Measurements from ENCODE around the gene NAT14. TPM values are rescaled to one million over a fixed set of nuclear protein-coding genes. Genes with fewer than 3 reads are reported as not detected.

The NAT14 gene
- total RNA-seq, 1 experiment from 2014 or later: 87.7 TPM

GRCh38 chr19:55437410-55437809, 47.6 kb upstream of the NAT14 start (continued):
- TF ChIP-seq ZBTB43 (CRISPR knock-in tag; IDR thresholded peaks at IDR 0.05) (0 out of 2 replicates have a peak, but pooled peaks have one; percentile 55), SP1 (CRISPR knock-in tag; conservative IDR thresholded peaks at IDR 0.05) (peak; percentile 83), ZNF396 (CRISPR knock-in tag; IDR thresholded peaks at IDR 0.05; ENCODE audit: borderline replicate concordance) (no peak), ETV6 (CRISPR knock-in tag; IDR thresholded peaks at IDR 0.05) (peak; percentile 77; the same call in 1 of the 2 replicates), GABPB1 (CRISPR knock-in tag; IDR thresholded peaks at IDR 0.05) (no peak), ATF2 (CRISPR knock-in tag; IDR thresholded peaks at IDR 0.05; ENCODE audit: borderline replicate concordance, low read depth) (0 out of 2 replicates have a peak, but pooled peaks have one; percentile 43), TEAD4 (CRISPR knock-in tag; IDR thresholded peaks at IDR 0.05) (peak; percentile 84; the same call in 1 of the 2 replicates)

- peaks cover 8% of the 10 kb centered on the region for H3K27me3 Mint-ChIP-seq (ENCODE audit: low read depth)
Observed at GRCh38 chr19:55439052-55439451, 45.9 kb upstream of the NAT14 start.

More at GRCh38 chr19:55439052-55439451, 45.9 kb upstream of the NAT14 start:
- ChIA-PET POLR2A (interaction anchor here (0.7 kb wide), 1 partner anchor 81 kb away, joined by 4 read pairs; no protein-coding TSS in a partner anchor), CTCF (no interaction called here)
- Mint-ChIP-seq H3K36me3 (no peaks in the 10 kb centered on the region), H3K4me1 (peaks cover 20% of the 10 kb centered on the region), H3K27ac (no peak overlapping the region), H3K9me3 (no peaks in the 10 kb centered on the region), H3K4me3 (no peak overlapping the region)
- DNase-seq (ENCODE audit: low spot score) (no peak), ATAC-seq (no peak)
- TF ChIP-seq TCF7 (CRISPR knock-in tag; IDR thresholded peaks at IDR 0.05; ENCODE audit: low read depth): no peak
- no peak for TF ChIP-seq E2F4 (CRISPR knock-in tag; IDR thresholded peaks at IDR 0.05; ENCODE audit: borderline replicate concordance, low read depth)
- no peak for TF ChIP-seq EMX1 (CRISPR knock-in tag; IDR thresholded peaks at IDR 0.05)
- no peak for TF ChIP-seq ATF6 (CRISPR knock-in tag; IDR thresholded peaks at IDR 0.05)
- TF ChIP-seq MYBL2 (CRISPR knock-in tag; IDR thresholded peaks at IDR 0.05): no peak
- no peak for TF ChIP-seq FOXK1 (CRISPR knock-in tag; IDR thresholded peaks at IDR 0.05)
- no peak for TF ChIP-seq NFATC4 (CRISPR knock-in tag; IDR thresholded peaks at IDR 0.05)
- no peak for TF ChIP-seq HMGXB4 (CRISPR knock-in tag; IDR thresholded peaks at IDR 0.05)
- TF ChIP-seq ZNF263 (CRISPR knock-in tag; IDR thresholded peaks at IDR 0.05; ENCODE audit: low read depth): no peak
- no peak for TF ChIP-seq GRHL2 (CRISPR knock-in tag; IDR thresholded peaks at IDR 0.05; ENCODE audit: insufficient replicate concordance, severe bottlenecking)
- TF ChIP-seq TEAD1 (CRISPR knock-in tag; IDR thresholded peaks at IDR 0.05): no peak
- TF ChIP-seq ZNF425 (CRISPR knock-in tag; conservative IDR thresholded peaks at IDR 0.05): no peak
- TF ChIP-seq CDX4 (CRISPR knock-in tag; IDR thresholded peaks at IDR 0.05; ENCODE audit: borderline replicate concordance): no peak
